ENCODE data around the gene HES4. TPM values are rescaled to one million over a fixed set of nuclear protein-coding genes. Genes with fewer than 3 reads are reported as not detected.

Gene HES4
- total RNA-seq, 1 experiment from 2014 or later: 35.5 TPM

DNA sequence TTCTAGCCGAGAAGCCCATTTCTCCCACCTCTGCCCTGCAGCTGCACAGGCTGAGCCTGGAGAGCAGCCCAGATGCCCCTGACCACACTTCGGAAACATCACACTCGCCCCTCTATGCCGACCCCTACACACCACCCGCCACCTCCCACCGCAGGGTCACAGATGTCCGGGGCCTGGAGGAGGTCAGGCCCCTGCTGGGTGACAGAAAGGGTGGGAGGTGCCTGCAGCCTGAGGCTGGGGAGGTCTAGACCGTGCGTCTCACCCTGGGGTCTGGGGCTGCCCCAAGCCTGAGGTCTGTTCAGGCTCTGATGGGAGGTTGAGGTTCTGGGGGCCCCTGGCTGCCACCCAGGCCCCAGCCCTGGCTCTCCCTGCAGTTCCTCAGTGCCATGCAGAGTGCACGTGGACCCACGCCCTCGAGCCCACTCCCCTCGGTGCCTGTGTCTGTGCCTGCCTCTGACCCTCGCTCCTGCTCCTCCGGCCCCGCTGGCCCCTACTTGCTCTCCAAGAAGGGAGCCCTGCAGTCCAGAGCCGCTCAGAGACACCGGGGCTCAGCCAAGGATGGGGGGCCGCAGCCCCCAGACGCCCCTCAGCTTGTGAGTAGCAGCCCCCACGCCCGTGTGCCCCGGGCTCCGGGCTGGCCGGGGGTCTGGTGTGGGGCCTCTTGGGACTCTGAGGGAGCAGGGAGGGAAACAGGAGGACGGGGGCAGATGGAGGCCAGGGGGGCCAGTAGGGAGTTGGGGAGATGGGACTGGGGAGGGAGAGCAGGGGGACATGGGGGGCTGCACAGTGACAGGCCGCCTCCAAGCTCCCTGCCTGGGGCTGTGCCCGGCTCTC is 26.2 kb downstream of the HES4 start:
- intact Hi-C loops (cut with micrococcal nuclease; ENCODE audit: unreplicated experiment): no loop called here
- TF ChIP-seq, protein P1, sequence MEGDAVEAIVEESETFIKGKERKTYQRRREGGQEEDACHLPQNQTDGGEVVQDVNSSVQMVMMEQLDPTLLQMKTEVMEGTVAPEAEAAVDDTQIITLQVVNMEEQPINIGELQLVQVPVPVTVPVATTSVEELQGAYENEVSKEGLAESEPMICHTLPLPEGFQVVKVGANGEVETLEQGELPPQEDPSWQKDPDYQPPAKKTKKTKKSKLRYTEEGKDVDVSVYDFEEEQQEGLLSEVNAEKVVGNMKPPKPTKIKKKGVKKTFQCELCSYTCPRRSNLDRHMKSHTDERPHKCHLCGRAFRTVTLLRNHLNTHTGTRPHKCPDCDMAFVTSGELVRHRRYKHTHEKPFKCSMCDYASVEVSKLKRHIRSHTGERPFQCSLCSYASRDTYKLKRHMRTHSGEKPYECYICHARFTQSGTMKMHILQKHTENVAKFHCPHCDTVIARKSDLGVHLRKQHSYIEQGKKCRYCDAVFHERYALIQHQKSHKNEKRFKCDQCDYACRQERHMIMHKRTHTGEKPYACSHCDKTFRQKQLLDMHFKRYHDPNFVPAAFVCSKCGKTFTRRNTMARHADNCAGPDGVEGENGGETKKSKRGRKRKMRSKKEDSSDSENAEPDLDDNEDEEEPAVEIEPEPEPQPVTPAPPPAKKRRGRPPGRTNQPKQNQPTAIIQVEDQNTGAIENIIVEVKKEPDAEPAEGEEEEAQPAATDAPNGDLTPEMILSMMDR (IDR thresholded peaks at IDR 0.05; ENCODE audit: unreplicated experiment): no peak
- BruUV-seq (replicated peaks): no TSS peak

DNA sequence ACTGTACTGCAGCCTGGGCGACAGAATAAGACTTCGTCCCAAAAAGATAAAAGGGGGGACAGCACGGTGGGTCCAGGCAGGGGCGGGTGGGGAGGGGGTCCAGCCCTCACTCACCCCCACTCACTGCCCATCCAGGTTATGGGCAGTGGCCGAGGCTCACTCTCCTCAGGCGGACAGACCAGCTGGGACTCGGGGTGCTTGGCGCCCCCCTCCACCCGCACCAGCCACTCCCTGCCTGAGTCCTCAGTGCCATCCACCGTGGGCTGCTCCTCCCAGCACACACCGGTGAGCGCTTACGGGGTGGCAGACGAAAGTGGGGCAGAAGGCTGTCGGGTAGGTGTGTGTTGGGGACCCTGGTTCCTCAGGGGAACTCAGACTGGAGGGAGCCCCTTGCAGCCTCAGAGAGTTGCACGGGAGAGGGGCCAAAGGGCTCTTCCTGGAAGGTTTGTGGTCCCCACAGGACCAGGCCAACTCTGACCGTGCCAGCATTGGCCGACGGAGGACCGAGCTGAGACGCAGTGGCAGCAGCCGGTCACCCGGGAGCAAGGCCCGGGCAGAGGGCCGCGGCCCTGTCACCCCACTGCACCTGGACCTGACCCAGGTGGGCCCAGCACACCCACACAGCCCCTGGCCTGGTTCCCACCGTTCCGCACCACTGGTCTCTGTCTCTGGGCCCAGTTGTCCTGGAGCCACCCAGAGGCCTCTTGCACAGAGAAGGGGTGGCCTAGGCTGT is 27.0 kb downstream of the HES4 start:
- Mint-ChIP-seq H3K27ac (ENCODE audit: unreplicated experiment) (no peak overlapping the region), H3K36me3 (ENCODE audit: insufficient read depth, unreplicated experiment) (peaks cover 25% of the 10 kb centered on the region), H3K4me1 (ENCODE audit: low read depth, unreplicated experiment) (peaks cover 12% of the 10 kb centered on the region), H3K9me3 (ENCODE audit: low read depth, unreplicated experiment) (no peaks in the 10 kb centered on the region), H3K4me3 (ENCODE audit: low read depth, unreplicated experiment) (no peak overlapping the region), H3K27me3 (ENCODE audit: unreplicated experiment) (peaks cover 4% of the 10 kb centered on the region)
- TF ChIP-seq, protein P1 (IDR thresholded peaks at IDR 0.05; ENCODE audit: unreplicated experiment): no peak
- DNase-seq: no peak
- CTCF ChIA-PET: no interaction called here
- no TSS peak for BruUV-seq (replicated peaks)
- intact Hi-C loops (cut with micrococcal nuclease; ENCODE audit: unreplicated experiment): no loop called here

More for the DNA sequence above, 26.2 kb downstream of the HES4 start:
- Mint-ChIP-seq H3K4me1 (ENCODE audit: low read depth, unreplicated experiment) (peaks cover 18% of the 10 kb centered on the region), H3K27me3 (ENCODE audit: unreplicated experiment) (peaks cover 11% of the 10 kb centered on the region), H3K4me3 (ENCODE audit: low read depth, unreplicated experiment) (no peak overlapping the region), H3K27ac (ENCODE audit: unreplicated experiment) (no peak overlapping the region), H3K9me3 (ENCODE audit: low read depth, unreplicated experiment) (no peaks in the 10 kb centered on the region), H3K36me3 (ENCODE audit: insufficient read depth, unreplicated experiment) (peaks cover 30% of the 10 kb centered on the region)
- CTCF ChIA-PET: no interaction called here
- DNase-seq: no peak

DNA sequence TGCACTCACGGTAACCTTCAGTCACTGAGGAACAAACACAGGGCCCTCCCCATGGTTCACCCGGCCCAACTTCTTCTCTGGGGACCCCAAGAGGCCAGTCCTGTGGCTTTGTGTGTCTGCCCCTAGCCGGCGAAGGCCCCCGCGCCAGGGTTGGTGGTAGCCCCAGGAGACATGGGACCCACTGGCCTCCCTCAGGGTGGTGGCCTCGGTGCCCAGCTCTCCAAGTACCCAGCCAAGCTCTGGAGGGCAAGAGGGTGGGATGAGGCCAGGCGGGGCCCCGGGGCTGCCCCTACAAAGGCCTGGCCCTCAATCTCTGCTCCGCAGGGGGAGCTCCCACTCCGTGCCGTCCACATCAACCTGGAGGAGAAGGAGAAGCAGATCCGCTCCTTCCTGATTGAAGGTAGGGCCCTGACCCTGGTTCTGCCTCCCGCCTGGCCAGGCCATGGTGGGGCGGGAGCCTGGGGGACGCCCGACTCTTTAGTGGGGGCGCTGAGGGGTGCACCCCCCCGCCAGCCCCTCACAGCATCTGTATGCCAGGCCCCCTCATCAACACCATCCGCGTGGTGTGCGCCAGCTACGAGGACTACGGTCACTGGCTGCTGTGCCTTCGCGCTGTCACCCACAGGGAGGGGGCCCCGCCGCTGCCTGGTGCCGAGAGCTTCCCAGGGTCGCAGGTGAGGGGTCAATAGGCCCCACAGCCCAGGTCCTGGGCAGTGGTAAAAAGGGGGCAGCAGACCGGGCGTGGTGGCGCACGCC is 28.0 kb downstream of the HES4 start:
- CTCF ChIA-PET: no interaction called here
- TF ChIP-seq, protein P1 (IDR thresholded peaks at IDR 0.05; ENCODE audit: unreplicated experiment): no peak

DNA sequence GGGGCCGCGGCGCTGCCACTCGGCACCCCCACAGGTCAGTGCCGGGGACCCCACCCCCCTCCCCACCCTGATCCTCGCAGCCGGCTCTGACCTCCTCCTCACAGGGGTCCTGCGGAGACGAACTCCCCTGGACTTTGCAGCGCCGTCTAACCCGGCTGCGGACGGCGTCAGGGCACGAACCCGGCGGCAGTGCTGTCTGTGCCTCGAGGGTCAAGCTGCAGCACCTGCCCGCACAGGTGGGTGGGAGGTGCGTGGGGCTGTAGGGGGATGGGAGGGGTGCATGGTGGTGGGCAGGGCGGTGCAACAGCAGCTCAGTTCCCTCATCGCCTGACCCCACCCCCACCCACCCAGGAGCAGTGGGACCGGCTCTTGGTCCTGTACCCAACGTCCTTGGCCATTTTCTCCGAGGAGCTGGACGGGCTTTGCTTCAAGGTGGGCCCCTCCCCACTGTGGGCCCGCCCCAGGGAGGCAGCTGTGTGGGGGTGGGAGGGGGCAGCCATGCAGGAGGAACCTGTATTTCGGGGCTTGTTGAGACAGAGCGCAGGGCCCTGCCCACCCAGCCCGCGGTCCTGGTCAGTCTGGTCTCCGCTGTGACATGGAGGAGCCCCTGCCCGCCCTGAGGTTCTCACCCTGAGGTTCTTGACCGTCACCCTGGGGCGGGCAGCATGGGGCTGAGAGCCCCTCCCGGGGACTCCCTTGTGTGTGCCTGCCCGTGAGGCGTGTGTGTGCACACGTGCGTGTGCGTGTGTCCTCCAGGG is 28.7 kb downstream of the HES4 start:
- no peak for DNase-seq
- no peak overlapping the region for H3K4me3 Mint-ChIP-seq (ENCODE audit: low read depth, unreplicated experiment)
- no peaks in the 10 kb centered on the region for H3K9me3 Mint-ChIP-seq (ENCODE audit: low read depth, unreplicated experiment)
- no TSS peak for BruUV-seq (replicated peaks)
- H3K27me3 Mint-ChIP-seq (ENCODE audit: unreplicated experiment): no peaks in the 10 kb centered on the region
- H3K4me1 Mint-ChIP-seq (ENCODE audit: low read depth, unreplicated experiment): peaks cover 10% of the 10 kb centered on the region
- CTCF ChIA-PET: interaction anchor here (0.6 kb wide), 1 partner anchor 30 kb away, joined by 5 read pairs; no protein-coding TSS in a partner anchor
- H3K36me3 Mint-ChIP-seq (ENCODE audit: insufficient read depth, unreplicated experiment): peaks cover 28% of the 10 kb centered on the region
- intact Hi-C loops (cut with micrococcal nuclease; ENCODE audit: unreplicated experiment): no loop called here
- no peak overlapping the region for H3K27ac Mint-ChIP-seq (ENCODE audit: unreplicated experiment)
- TF ChIP-seq, protein P1 (IDR thresholded peaks at IDR 0.05; ENCODE audit: unreplicated experiment): no peak

More for the DNA sequence above, 28.0 kb downstream of the HES4 start:
- BruUV-seq (replicated peaks): no TSS peak
- peaks cover 11% of the 10 kb centered on the region for H3K4me1 Mint-ChIP-seq (ENCODE audit: low read depth, unreplicated experiment)
- peaks cover 26% of the 10 kb centered on the region for H3K36me3 Mint-ChIP-seq (ENCODE audit: insufficient read depth, unreplicated experiment)
- H3K4me3 Mint-ChIP-seq (ENCODE audit: low read depth, unreplicated experiment): no peak overlapping the region
- no peak for DNase-seq
- H3K27me3 Mint-ChIP-seq (ENCODE audit: unreplicated experiment): no peaks in the 10 kb centered on the region
- intact Hi-C loops (cut with micrococcal nuclease; ENCODE audit: unreplicated experiment): no loop called here
- H3K9me3 Mint-ChIP-seq (ENCODE audit: low read depth, unreplicated experiment): no peaks in the 10 kb centered on the region
- H3K27ac Mint-ChIP-seq (ENCODE audit: unreplicated experiment): no peak overlapping the region
